Hepatocyte (in vitro differentiated cells): ENCODE data around the gene CTBP2.

Experiments used
- CTCF ChIP-seq: fragments of 200-600 bp; sonication (generic); IDR thresholded peaks from 2 replicates; pipeline ENCODE4 v1.5.1; 2016; ENCODE audit warnings: antibody characterized with exemption, mild to moderate bottlenecking; ENCODE audit not compliant: poor library complexity
- EZH2 ChIP-seq: fragments of 200-600 bp; sonication (generic); IDR thresholded peaks from 2 replicates; pipeline ENCODE4 v1.6.1; 2016; ENCODE audit warnings: antibody characterized with exemption, mild to moderate bottlenecking, borderline replicate concordance
- EZH2phosphoT487 ChIP-seq: fragments of 200-600 bp; sonication (generic); IDR thresholded peaks from one replicate; pipeline ENCODE4 v1.6.1; 2018; ENCODE audit warnings: antibody characterized with exemption, mild to moderate bottlenecking, low read depth, moderate library complexity; ENCODE audit not compliant: unreplicated experiment, severe bottlenecking

DNA sequence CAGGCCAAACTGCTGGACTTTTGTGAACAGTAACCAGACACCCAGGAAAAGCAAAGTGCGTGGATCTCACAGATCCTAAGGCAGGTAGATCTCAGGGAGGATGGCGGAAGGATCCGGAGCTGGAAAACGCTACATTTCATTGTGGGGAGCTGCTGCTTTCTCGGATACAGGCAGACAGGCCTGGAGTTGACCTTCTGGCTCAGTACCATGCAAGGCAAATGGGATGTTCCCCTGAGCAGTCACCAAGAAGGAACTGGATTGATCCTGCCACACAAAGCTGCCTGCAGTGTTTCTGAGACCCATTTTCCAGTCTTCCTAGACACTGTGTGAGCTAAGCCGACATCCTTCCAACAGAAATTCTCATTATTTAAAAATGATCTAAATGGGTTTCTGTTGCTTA is 152.9 kb downstream of the CTBP2 start:
- TF ChIP-seq EZH2 (no peak), EZH2phosphoT487 (no peak), CTCF (no peak)
